Erythroblast (primary cell): ENCODE data around the gene PER2.

Source experiments
- GATA1 ChIP-seq: IDR thresholded peaks from 2 replicates; pipeline ENCODE4 v1.6.1; 2011; ENCODE audit warnings: low read depth, mild to moderate bottlenecking, control low read depth, low read length, moderate library complexity
- POLR2A ChIP-seq: IDR thresholded peaks from 2 replicates; pipeline ENCODE4 v1.6.1; 2011; ENCODE audit warnings: mild to moderate bottlenecking, low read length

GRCh38 chr2:238278626-238279323 lies 9.6 kb downstream of the PER2 start:
- TF ChIP-seq POLR2A (no peak), GATA1 (no peak)
